IMR-90 (cell line): Measurements from ENCODE around the gene FAM234A.

Source experiments
- CEBPB ChIP-seq: IDR thresholded peaks from 2 replicates; pipeline ENCODE4 v1.6.1; 2012; ENCODE audit warnings: low read depth, low read length, improper control_type of control experiment
- CHD1 ChIP-seq: IDR thresholded peaks from 2 replicates; pipeline ENCODE4 v1.6.1; 2012; ENCODE audit warnings: low read depth, low read length, improper control_type of control experiment
- FOS ChIP-seq: fragments of 150-350 bp; IDR thresholded peaks from 2 replicates; pipeline ENCODE4 v1.6.1; 2016; ENCODE audit warnings: low read depth, low read length
- MAFK ChIP-seq: IDR thresholded peaks from 2 replicates; pipeline ENCODE4 v1.6.1; 2012; ENCODE audit warnings: low read depth, low read length, improper control_type of control experiment
- MXI1 ChIP-seq: IDR thresholded peaks from 2 replicates; pipeline ENCODE4 v1.6.1; 2012; ENCODE audit warnings: low read depth, mild to moderate bottlenecking, low read length, moderate library complexity, borderline replicate concordance
- POLR2A ChIP-seq: IDR thresholded peaks from 2 replicates; pipeline ENCODE4 v1.6.1; 2012; ENCODE audit warnings: mild to moderate bottlenecking, low read depth, low read length
- RAD21 ChIP-seq: IDR thresholded peaks from 2 replicates; pipeline ENCODE4 v1.6.1; 2012; ENCODE audit warnings: low read length, improper control_type of control experiment
- RCOR1 ChIP-seq: IDR thresholded peaks from 2 replicates; pipeline ENCODE4 v1.6.1; 2012; ENCODE audit warnings: mild to moderate bottlenecking, low read length, improper control_type of control experiment; ENCODE audit not compliant: insufficient replicate concordance
- RFX5 ChIP-seq: IDR thresholded peaks from 2 replicates; pipeline ENCODE4 v1.8.0; 2012; ENCODE audit warnings: low read depth, mild to moderate bottlenecking, low read length, moderate library complexity
- SMC3 ChIP-seq: fragments of 150-350 bp; IDR thresholded peaks from 2 replicates; pipeline ENCODE4 v1.6.1; 2016; ENCODE audit warnings: low read depth, mild to moderate bottlenecking, antibody characterized with exemption, low read length, moderate library complexity
- TF ChIP-seq, protein P1 (sequence below): conservative IDR thresholded peaks from 2 replicates; pipeline ENCODE4 v1.5.1; 2012; ENCODE audit warnings: mild to moderate bottlenecking, low read depth, low read length, improper control_type of control experiment
- TF ChIP-seq, protein P2 (sequence below): fragments of 150-350 bp; IDR thresholded peaks from 2 replicates; pipeline ENCODE4 v1.6.1; 2017; ENCODE audit warnings: mild to moderate bottlenecking, antibody characterized with exemption, low read length, low read depth

DNA sequence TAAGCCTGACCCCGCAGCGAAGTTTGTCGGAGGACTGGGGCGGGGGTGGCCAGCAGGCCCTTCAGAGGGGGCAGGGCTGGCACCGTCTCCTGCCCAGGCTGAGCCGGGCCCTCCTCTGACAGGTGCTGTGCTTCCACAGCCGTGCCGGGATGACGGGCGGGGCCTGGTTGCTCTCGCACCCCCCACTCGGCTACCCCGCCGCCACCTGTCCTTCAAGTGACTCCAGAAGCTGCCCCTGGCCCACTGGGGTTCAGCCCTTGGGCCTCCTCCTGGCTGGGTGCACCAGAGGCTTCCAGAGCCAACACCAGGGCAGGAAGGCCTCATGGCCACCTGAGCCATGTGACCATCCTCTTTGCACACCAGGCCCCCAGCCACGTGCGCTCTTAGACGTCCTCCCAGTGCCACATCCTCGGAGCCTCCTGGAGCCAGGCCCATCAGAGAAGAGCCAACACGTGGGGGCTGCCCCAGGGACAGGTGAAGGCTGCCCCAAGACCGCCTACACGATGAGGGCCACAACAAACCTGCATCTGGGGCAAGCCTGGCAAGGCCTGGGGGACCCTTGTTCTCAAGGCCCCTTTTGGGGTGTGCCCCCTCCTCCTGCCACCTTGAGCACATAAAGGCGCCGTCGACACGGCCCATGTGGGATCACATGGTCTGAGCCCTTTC lies 55.5 kb downstream of the FAM234A start:
- TF ChIP-seq, protein P1, sequence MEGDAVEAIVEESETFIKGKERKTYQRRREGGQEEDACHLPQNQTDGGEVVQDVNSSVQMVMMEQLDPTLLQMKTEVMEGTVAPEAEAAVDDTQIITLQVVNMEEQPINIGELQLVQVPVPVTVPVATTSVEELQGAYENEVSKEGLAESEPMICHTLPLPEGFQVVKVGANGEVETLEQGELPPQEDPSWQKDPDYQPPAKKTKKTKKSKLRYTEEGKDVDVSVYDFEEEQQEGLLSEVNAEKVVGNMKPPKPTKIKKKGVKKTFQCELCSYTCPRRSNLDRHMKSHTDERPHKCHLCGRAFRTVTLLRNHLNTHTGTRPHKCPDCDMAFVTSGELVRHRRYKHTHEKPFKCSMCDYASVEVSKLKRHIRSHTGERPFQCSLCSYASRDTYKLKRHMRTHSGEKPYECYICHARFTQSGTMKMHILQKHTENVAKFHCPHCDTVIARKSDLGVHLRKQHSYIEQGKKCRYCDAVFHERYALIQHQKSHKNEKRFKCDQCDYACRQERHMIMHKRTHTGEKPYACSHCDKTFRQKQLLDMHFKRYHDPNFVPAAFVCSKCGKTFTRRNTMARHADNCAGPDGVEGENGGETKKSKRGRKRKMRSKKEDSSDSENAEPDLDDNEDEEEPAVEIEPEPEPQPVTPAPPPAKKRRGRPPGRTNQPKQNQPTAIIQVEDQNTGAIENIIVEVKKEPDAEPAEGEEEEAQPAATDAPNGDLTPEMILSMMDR, result no peak
- TF ChIP-seq POLR2A (no peak), RAD21 (no peak), CEBPB (no peak), SMC3 (no peak), CHD1 (no peak), MAFK (no peak), MXI1 (no peak), RCOR1 (no peak), RFX5 (no peak), FOS (no peak)
- TF ChIP-seq, protein P2, sequence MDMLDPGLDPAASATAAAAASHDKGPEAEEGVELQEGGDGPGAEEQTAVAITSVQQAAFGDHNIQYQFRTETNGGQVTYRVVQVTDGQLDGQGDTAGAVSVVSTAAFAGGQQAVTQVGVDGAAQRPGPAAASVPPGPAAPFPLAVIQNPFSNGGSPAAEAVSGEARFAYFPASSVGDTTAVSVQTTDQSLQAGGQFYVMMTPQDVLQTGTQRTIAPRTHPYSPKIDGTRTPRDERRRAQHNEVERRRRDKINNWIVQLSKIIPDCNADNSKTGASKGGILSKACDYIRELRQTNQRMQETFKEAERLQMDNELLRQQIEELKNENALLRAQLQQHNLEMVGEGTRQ, result no peak
